ENCODE data around the gene DUSP10.
A peak's percentile ranks its signal among the peaks of the same experiment; 100 is the strongest.

The DUSP10 gene

DNA sequence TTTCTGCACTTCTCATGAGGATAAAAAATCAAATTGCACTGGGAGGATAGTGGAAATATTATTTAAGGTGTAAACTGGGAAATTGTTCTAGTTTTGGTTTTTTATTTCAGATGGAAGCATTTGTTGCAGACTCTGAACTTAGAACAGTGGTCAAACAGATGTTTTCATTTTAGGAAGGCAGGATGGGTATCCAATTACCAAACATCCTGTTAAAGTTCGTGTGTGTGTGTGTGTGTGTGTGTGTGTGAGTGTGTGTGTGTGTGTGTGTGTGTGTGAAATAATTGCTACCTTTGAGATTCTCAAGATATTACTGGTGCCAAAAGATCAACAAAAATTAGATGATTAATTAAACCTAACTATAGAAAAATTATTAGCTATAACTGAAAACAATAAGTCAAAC, 24.3 kb upstream of the DUSP10 start:
- no peaks in the 10 kb centered on the region for H3K36me3 ChIP-seq (ENCODE audit: low read length)
- no peak overlapping the region for H3K4me2 ChIP-seq (ENCODE audit: low read depth, low read length, poor library complexity, severe bottlenecking)
- H3K9me3 ChIP-seq (ENCODE audit: insufficient read depth, low read length) = no peaks in the 10 kb centered on the region
- no peaks in the 10 kb centered on the region for H3K27me3 ChIP-seq (ENCODE audit: low read length)
- H2AFZ ChIP-seq (ENCODE audit: low read depth, low read length, severe bottlenecking) = no peak overlapping the region
- H3F3A ChIP-seq (ENCODE audit: insufficient read depth) = 0 out of 2 replicates have a peak, but pooled peaks cover 3% of the 10 kb centered on the region
- H3K79me2 ChIP-seq (ENCODE audit: insufficient read depth, low read length) = no peaks in the 10 kb centered on the region
- no peaks in the 10 kb centered on the region for H3K9me2 ChIP-seq (replicated peaks; ENCODE audit: insufficient read depth, low read length)
- no peak for TF ChIP-seq CTCF (IDR thresholded peaks at IDR 0.05; ENCODE audit: insufficient read depth, low read length, poor library complexity, severe bottlenecking)
- no peak for TF ChIP-seq EZH2phosphoT487 (conservative IDR thresholded peaks at IDR 0.05; ENCODE audit: low read length)
- no peak overlapping the region for H3K27ac ChIP-seq (ENCODE audit: low read depth, low read length)
- H3K4me3 ChIP-seq (ENCODE audit: insufficient read depth, low read length, poor library complexity, severe bottlenecking) = no peak overlapping the region
- H3K9ac ChIP-seq (ENCODE audit: low read length) = no peak overlapping the region
- no peaks in the 10 kb centered on the region for H4K20me1 ChIP-seq (ENCODE audit: low read depth, low read length)

- Histone ChIP-seq H3K79me2 (ENCODE audit: insufficient read depth, low read length) (no peaks in the 10 kb centered on the region), H3F3A (ENCODE audit: insufficient read depth) (0 out of 2 replicates have a peak, but pooled peaks cover 6% of the 10 kb centered on the region), H3K4me3 (ENCODE audit: insufficient read depth, low read length, poor library complexity, severe bottlenecking) (no peak overlapping the region), H3K36me3 (ENCODE audit: low read length) (no peaks in the 10 kb centered on the region), H4K20me1 (ENCODE audit: low read depth, low read length) (no peaks in the 10 kb centered on the region), H3K27me3 (ENCODE audit: low read length) (no peaks in the 10 kb centered on the region), H3K4me2 (ENCODE audit: low read depth, low read length, poor library complexity, severe bottlenecking) (no peak overlapping the region), H3K9me3 (ENCODE audit: insufficient read depth, low read length) (no peaks in the 10 kb centered on the region), H3K9ac (ENCODE audit: low read length) (no peak overlapping the region), H3K27ac (ENCODE audit: low read depth, low read length) (no peak overlapping the region), H3K9me2 (replicated peaks; ENCODE audit: insufficient read depth, low read length) (no peaks in the 10 kb centered on the region), H2AFZ (ENCODE audit: low read depth, low read length, severe bottlenecking) (no peak overlapping the region)
- no peak for TF ChIP-seq EZH2phosphoT487 (conservative IDR thresholded peaks at IDR 0.05; ENCODE audit: low read length)
- no peak for TF ChIP-seq CTCF (IDR thresholded peaks at IDR 0.05; ENCODE audit: insufficient read depth, low read length, poor library complexity, severe bottlenecking)
These were observed 23.6 kb upstream of the DUSP10 start for GRCh38 chr1:221765527-221765926.

- Histone ChIP-seq H3K36me3 (ENCODE audit: low read length) (no peaks in the 10 kb centered on the region), H3K4me2 (ENCODE audit: low read depth, low read length, poor library complexity, severe bottlenecking) (peak overlapping the region; percentile 50), H3F3A (ENCODE audit: insufficient read depth) (0 out of 2 replicates have a peak, but pooled peaks cover 6% of the 10 kb centered on the region), H3K9me2 (replicated peaks; ENCODE audit: insufficient read depth, low read length) (no peaks in the 10 kb centered on the region), H3K4me3 (ENCODE audit: insufficient read depth, low read length, poor library complexity, severe bottlenecking) (no peak overlapping the region), H3K9ac (ENCODE audit: low read length) (0 out of 2 replicates have a peak overlapping the region, but pooled peaks have one; percentile 7), H3K27ac (ENCODE audit: low read depth, low read length) (peak overlapping the region; percentile 78), H3K9me3 (ENCODE audit: insufficient read depth, low read length) (no peaks in the 10 kb centered on the region), H3K79me2 (ENCODE audit: insufficient read depth, low read length) (no peaks in the 10 kb centered on the region), H4K20me1 (ENCODE audit: low read depth, low read length) (no peaks in the 10 kb centered on the region), H3K27me3 (ENCODE audit: low read length) (no peaks in the 10 kb centered on the region), H2AFZ (ENCODE audit: low read depth, low read length, severe bottlenecking) (no peak overlapping the region)
- TF ChIP-seq CTCF (IDR thresholded peaks at IDR 0.05; ENCODE audit: insufficient read depth, low read length, poor library complexity, severe bottlenecking) (no peak), EZH2phosphoT487 (conservative IDR thresholded peaks at IDR 0.05; ENCODE audit: low read length) (no peak)
These were observed 20.2 kb upstream of the DUSP10 start for GRCh38 chr1:221762121-221762520.
